Neural crest cell (in vitro differentiated cells): ENCODE measurements around the gene SMAD4. TPM values are rescaled to one million over a fixed set of nuclear protein-coding genes. Genes with fewer than 3 reads are reported as not detected.

Experiments
- DNase-seq: peaks from one replicate; pipeline ENCODE4 v3.0.0; 2021; ENCODE audit warnings: low read depth, mixed read lengths, low spot score
- H3K27ac Mint-ChIP-seq: one replicate; pipeline ENCODE4 v1.8.0; 2021; ENCODE audit warnings: mild to moderate bottlenecking, mixed read lengths; ENCODE audit not compliant: unreplicated experiment
- H3K27me3 Mint-ChIP-seq: 2 replicates; pipeline ENCODE4 v1.8.0; 2021; ENCODE audit warnings: low read depth, mild to moderate bottlenecking, mixed read lengths
- H3K36me3 Mint-ChIP-seq: 2 replicates; pipeline ENCODE4 v1.8.0; 2021; ENCODE audit warnings: low read depth, mild to moderate bottlenecking, mixed read lengths
- H3K4me1 Mint-ChIP-seq: 2 replicates; pipeline ENCODE4 v1.8.0; 2021; ENCODE audit warnings: mixed read lengths
- H3K4me3 Mint-ChIP-seq: one replicate; pipeline ENCODE4 v1.8.0; 2021; ENCODE audit warnings: mild to moderate bottlenecking, mixed read lengths
- H3K9me3 Mint-ChIP-seq: 2 replicates; pipeline ENCODE4 v1.8.0; 2021; ENCODE audit warnings: mixed read lengths
- CTCF ChIP-seq: fragments of 200-600 bp; sonication (generic); conservative IDR thresholded peaks from 2 replicates; pipeline ENCODE4 v1.5.0; 2021; ENCODE audit warnings: antibody characterized with exemption, mild to moderate bottlenecking
- total RNA-seq: library from RNA; stranded (reverse); gene quantifications from 2 replicates; pipeline ENCODE4 v1.2.1, GENCODE V29; 2021

SMAD4 gene
- total RNA-seq, 1 donor from 2014 or later = 151 TPM

GRCh38 chr18:51006948-51007789 is 22.8 kb upstream of the SMAD4 start:
- no peak overlapping the region for H3K27ac Mint-ChIP-seq
- TF ChIP-seq CTCF = no peak
- H3K4me3 Mint-ChIP-seq = no peak overlapping the region

GRCh38 chr18:51007790-51008139 is 22.2 kb upstream of the SMAD4 start:
- H3K36me3 Mint-ChIP-seq = no peaks in the 10 kb centered on the region
- no peaks in the 10 kb centered on the region for H3K4me1 Mint-ChIP-seq
- no peak for TF ChIP-seq CTCF
- H3K27me3 Mint-ChIP-seq = no peaks in the 10 kb centered on the region
- no peak overlapping the region for H3K27ac Mint-ChIP-seq
- H3K4me3 Mint-ChIP-seq = no peak overlapping the region
- no peak for DNase-seq
- H3K9me3 Mint-ChIP-seq = peaks cover 6% of the 10 kb centered on the region

More at GRCh38 chr18:51006948-51007789, 22.8 kb upstream of the SMAD4 start:
- Mint-ChIP-seq H3K27me3 (no peaks in the 10 kb centered on the region), H3K36me3 (peaks cover under 1% of the 10 kb centered on the region), H3K9me3 (peaks cover 6% of the 10 kb centered on the region), H3K4me1 (no peaks in the 10 kb centered on the region)
- DNase-seq = no peak

- no peaks in the 10 kb centered on the region for H3K9me3 Mint-ChIP-seq
- H3K36me3 Mint-ChIP-seq = peaks cover 3% of the 10 kb centered on the region
- no peak for TF ChIP-seq CTCF
- no peak for DNase-seq
- no peaks in the 10 kb centered on the region for H3K4me1 Mint-ChIP-seq
- no peaks in the 10 kb centered on the region for H3K27me3 Mint-ChIP-seq
- no peak overlapping the region for H3K4me3 Mint-ChIP-seq
- H3K27ac Mint-ChIP-seq = no peak overlapping the region
Measured at GRCh38 chr18:51009072-51009471, 20.9 kb upstream of the SMAD4 start.

GRCh38 chr18:51010218-51010617 is 19.8 kb upstream of the SMAD4 start:
- Mint-ChIP-seq H3K27me3 (no peaks in the 10 kb centered on the region), H3K9me3 (no peaks in the 10 kb centered on the region), H3K4me3 (no peak overlapping the region), H3K4me1 (no peaks in the 10 kb centered on the region), H3K36me3 (peaks cover 3% of the 10 kb centered on the region), H3K27ac (no peak overlapping the region)
- no peak for DNase-seq
- TF ChIP-seq CTCF = no peak

GRCh38 chr18:51011709-51012108 is 18.3 kb upstream of the SMAD4 start:
- H3K4me1 Mint-ChIP-seq = peaks cover under 1% of the 10 kb centered on the region
- H3K27me3 Mint-ChIP-seq = no peaks in the 10 kb centered on the region
- no peak for DNase-seq
- no peak overlapping the region for H3K4me3 Mint-ChIP-seq
- peaks cover 6% of the 10 kb centered on the region for H3K36me3 Mint-ChIP-seq
- no peak overlapping the region for H3K27ac Mint-ChIP-seq
- no peak for TF ChIP-seq CTCF
- no peaks in the 10 kb centered on the region for H3K9me3 Mint-ChIP-seq
